Smooth muscle cell (in vitro differentiated cells): ENCODE results near the gene TMEM63C. TPM values are rescaled to one million over a fixed set of nuclear protein-coding genes. Genes with fewer than 3 reads are reported as not detected.

ENCODE experiments used
- DNase-seq: peaks from one replicate; lab custom pipeline; 2025; ENCODE audit not compliant: unreplicated experiment; lab: John Stamatoyannopoulos, UW
- H2AFZ ChIP-seq: fragments of 200-600 bp; sonication (generic); 2 replicates; pipeline ENCODE4 v1.6.0; 2016; ENCODE audit warnings: antibody characterized with exemption, low read depth, mild to moderate bottlenecking
- H3F3A ChIP-seq: fragments of 200-600 bp; sonication (generic); 2 replicates; pipeline ENCODE4 v1.6.0; 2017; ENCODE audit warnings: antibody characterized with exemption, low read depth
- H3K27ac ChIP-seq: fragments of 200-600 bp; sonication (generic); 2 replicates; pipeline ENCODE4 v1.5.1; 2016; ENCODE audit warnings: low read depth, mild to moderate bottlenecking
- H3K27me3 ChIP-seq: fragments of 200-600 bp; sonication (generic); 2 replicates; pipeline ENCODE4 v1.6.1; 2016; ENCODE audit warnings: low read depth, mild to moderate bottlenecking
- H3K36me3 ChIP-seq: fragments of 200-600 bp; sonication (generic); 2 replicates; pipeline ENCODE4 v1.5.1; 2016; ENCODE audit warnings: low read depth
- H3K4me1 ChIP-seq: fragments of 200-600 bp; sonication (generic); 2 replicates; pipeline ENCODE4 v1.5.1; 2016; ENCODE audit warnings: low read depth
- H3K4me2 ChIP-seq: fragments of 200-600 bp; sonication (generic); 2 replicates; pipeline ENCODE4 v1.6.0; 2016; ENCODE audit warnings: mild to moderate bottlenecking
- H3K4me3 ChIP-seq: fragments of 200-600 bp; sonication (generic); 2 replicates; pipeline ENCODE4 v1.5.1; 2016; ENCODE audit warnings: mild to moderate bottlenecking
- H3K79me2 ChIP-seq: fragments of 200-600 bp; sonication (generic); 2 replicates; pipeline ENCODE4 v1.6.0; 2016; ENCODE audit warnings: low read depth, mild to moderate bottlenecking
- H3K9ac ChIP-seq: fragments of 200-600 bp; sonication (generic); 2 replicates; pipeline ENCODE4 v1.6.0; 2016; ENCODE audit warnings: low read depth
- H3K9me3 ChIP-seq: fragments of 200-600 bp; sonication (generic); replicated peaks from 2 replicates; pipeline ENCODE4 v1.5.1; 2016; ENCODE audit warnings: low read depth
- H4K20me1 ChIP-seq: fragments of 200-600 bp; sonication (generic); 2 replicates; pipeline ENCODE4 v1.6.0; 2016; ENCODE audit warnings: low read depth
- WGBS: methylation state at CpG from one replicate; pipeline ENCODE4 v1.1.7; 2016; ENCODE audit warnings: low lambda C conversion rate; 5-methylcytosine and 5-hydroxymethylcytosine counted together
- polyA plus RNA-seq: library from polyadenylated mRNA; unstranded; fragments of >200 nt; fragmentation: Nextera tagmentation; extraction: Ambion mirVana; gene quantifications from 2 replicates; pipeline ENCODE4 v1.2.1, GENCODE V29; 2016
- total RNA-seq: library from RNA; depleted of rRNA; stranded (reverse); fragments of >200 nt; gene quantifications from 2 replicates; pipeline ENCODE4 v1.2.3, GENCODE V29; 2014
- TF ChIP-seq, protein P1 (sequence below): fragments of 200-600 bp; sonication (generic); IDR thresholded peaks from 2 replicates; pipeline ENCODE4 v1.5.1; 2017; ENCODE audit warnings: borderline replicate concordance, mild to moderate bottlenecking, antibody characterized with exemption; ENCODE audit not compliant: insufficient read depth, poor library complexity, severe bottlenecking

The TMEM63C gene
- total and polyA plus RNA-seq, 2 experiments from 2014 or later = 4.3 to 7.7 TPM

DNA sequence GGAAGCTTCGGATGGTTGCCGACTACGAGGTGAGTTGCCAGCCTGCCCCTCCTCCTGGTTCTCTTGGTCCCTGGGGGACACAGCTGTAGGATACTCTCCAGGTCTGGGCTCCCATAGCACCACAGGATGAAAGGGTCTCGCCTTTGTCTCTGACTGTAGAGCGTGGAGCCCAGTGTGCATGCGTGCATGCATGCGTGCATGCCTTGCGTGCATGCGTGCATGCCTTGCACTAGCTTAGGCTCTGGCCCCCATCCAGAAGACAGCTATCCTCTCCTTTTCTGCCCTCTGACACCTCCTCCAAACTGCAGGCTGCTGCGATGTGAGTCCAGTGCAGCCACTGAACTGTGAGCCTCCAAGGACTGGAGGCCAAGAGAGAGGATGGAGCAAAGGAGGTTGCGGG, 70.3 kb downstream of the TMEM63C start:
- no peaks in the 10 kb centered on the region for H3K4me1 ChIP-seq
- no peak overlapping the region for H2AFZ ChIP-seq
- no peaks in the 10 kb centered on the region for H3K79me2 ChIP-seq
- H3K27ac ChIP-seq = no peak overlapping the region
- no peaks in the 10 kb centered on the region for H3K27me3 ChIP-seq
- H3K4me2 ChIP-seq = no peak overlapping the region
- H3K9me3 ChIP-seq = no peaks in the 10 kb centered on the region
- TF ChIP-seq, protein P1, sequence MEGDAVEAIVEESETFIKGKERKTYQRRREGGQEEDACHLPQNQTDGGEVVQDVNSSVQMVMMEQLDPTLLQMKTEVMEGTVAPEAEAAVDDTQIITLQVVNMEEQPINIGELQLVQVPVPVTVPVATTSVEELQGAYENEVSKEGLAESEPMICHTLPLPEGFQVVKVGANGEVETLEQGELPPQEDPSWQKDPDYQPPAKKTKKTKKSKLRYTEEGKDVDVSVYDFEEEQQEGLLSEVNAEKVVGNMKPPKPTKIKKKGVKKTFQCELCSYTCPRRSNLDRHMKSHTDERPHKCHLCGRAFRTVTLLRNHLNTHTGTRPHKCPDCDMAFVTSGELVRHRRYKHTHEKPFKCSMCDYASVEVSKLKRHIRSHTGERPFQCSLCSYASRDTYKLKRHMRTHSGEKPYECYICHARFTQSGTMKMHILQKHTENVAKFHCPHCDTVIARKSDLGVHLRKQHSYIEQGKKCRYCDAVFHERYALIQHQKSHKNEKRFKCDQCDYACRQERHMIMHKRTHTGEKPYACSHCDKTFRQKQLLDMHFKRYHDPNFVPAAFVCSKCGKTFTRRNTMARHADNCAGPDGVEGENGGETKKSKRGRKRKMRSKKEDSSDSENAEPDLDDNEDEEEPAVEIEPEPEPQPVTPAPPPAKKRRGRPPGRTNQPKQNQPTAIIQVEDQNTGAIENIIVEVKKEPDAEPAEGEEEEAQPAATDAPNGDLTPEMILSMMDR = no peak
- WGBS = 98% methylated on average over 11 of the region's 11 CpGs
- no peak for DNase-seq
- no peak overlapping the region for H3K4me3 ChIP-seq
- H3F3A ChIP-seq = no peaks in the 10 kb centered on the region
- no peaks in the 10 kb centered on the region for H3K36me3 ChIP-seq
- no peak overlapping the region for H3K9ac ChIP-seq
- no peaks in the 10 kb centered on the region for H4K20me1 ChIP-seq

DNA sequence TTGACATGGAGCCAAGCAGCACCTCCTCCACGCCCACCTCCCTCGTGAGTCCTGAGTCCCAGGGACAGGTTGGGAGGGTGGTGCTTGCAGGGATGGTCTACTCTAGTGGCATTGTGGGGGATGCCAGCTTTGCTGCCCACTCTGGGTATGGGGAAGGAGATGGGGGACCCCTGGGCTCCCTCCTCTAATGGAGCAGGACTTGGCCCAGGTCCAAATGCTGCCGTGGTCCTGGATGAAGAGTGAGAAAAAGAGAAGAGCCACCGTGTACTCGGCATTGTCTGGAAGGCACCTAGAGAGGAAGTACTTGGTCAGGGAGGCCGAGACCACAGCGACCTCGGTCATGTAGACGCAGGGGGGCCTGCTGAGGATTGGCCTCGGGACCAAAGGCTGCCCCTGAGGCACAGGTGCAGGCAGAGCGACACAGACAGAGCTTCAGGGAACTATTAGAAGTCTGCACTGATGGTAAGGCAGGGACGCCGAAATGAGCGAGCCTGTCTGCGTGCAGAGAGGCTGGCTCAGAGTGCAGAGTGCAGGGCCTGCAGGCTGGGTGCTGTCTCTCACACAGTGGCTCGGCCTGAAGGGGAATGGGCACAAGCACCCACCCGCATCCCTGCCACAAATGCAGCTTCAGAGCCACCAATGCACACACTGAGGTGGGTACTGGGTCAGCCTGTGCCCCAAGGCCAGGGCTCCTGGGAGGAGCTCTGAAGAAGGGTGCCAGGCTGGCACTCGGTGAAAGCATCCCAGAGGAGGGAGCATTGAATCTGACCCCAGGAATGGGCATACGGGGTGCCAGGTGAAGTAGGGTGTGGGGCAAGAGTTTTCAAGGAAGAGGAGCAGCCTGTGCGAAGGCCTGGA, 72.0 kb downstream of the TMEM63C start:
- DNase-seq = no peak
- H3K79me2 ChIP-seq = no peaks in the 10 kb centered on the region
- H3K4me1 ChIP-seq = no peaks in the 10 kb centered on the region
- no peaks in the 10 kb centered on the region for H4K20me1 ChIP-seq
- H2AFZ ChIP-seq = no peak overlapping the region
- H3K9me3 ChIP-seq = no peaks in the 10 kb centered on the region
- WGBS = 90% methylated on average over 20 of the region's 20 CpGs
- H3K27me3 ChIP-seq = no peaks in the 10 kb centered on the region
- TF ChIP-seq, protein P1 = no peak
- no peak overlapping the region for H3K4me2 ChIP-seq
- H3F3A ChIP-seq = no peaks in the 10 kb centered on the region
- H3K4me3 ChIP-seq = no peak overlapping the region
- H3K27ac ChIP-seq = no peak overlapping the region
- no peak overlapping the region for H3K9ac ChIP-seq
- H3K36me3 ChIP-seq = no peaks in the 10 kb centered on the region

DNA sequence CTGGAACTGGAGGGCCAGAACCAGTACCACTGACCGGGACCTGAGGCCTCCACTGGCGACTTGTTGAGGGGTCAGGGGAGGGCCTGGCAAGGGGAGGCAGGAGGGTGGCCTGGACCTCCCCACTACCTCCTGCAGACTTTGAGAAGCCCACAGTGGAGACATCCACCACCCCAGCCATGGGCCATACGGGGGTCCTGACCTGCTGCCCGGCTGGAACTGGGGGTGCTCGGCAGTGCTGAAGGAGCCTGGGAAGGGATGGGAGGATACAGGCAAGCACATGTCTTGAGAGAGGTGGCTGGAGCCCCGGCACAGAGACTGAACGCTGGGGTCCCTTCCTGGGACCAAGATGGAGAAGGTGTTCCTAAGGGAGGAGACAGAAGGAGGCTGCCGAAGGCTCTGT, 75.1 kb downstream of the TMEM63C start:
- WGBS = 95% methylated on average over 8 of the region's 8 CpGs
- Histone ChIP-seq H3K79me2 (no peaks in the 10 kb centered on the region), H3K9me3 (no peaks in the 10 kb centered on the region), H2AFZ (no peak overlapping the region), H3F3A (no peaks in the 10 kb centered on the region), H3K9ac (no peak overlapping the region), H3K27ac (no peak overlapping the region), H4K20me1 (no peaks in the 10 kb centered on the region), H3K4me3 (no peak overlapping the region), H3K4me2 (no peak overlapping the region), H3K36me3 (no peaks in the 10 kb centered on the region), H3K27me3 (no peaks in the 10 kb centered on the region), H3K4me1 (no peaks in the 10 kb centered on the region)
- no peak for DNase-seq
- TF ChIP-seq, protein P1 = no peak

DNA sequence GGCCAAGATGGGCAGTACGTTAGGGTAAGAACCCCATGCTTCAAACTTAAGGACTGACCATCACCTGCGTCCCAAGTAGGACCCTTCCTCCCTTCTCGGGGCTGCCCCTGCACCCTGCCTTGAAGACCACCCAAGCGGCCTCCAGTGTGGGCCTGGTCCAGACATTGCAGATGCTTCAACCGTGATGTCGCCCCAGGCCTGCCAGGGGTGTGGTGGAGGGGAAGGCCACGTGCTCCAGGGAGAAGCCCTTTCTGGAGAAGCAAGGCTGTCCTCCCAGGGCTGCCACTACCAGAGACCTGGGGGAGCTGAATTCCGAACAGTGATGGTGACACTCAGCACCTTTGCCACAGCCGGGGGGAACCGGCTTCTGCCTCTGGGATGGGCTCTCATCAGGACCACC, 76.1 kb downstream of the TMEM63C start:
- H3K27ac ChIP-seq = no peak overlapping the region
- no peaks in the 10 kb centered on the region for H4K20me1 ChIP-seq
- no peak overlapping the region for H3K9ac ChIP-seq
- 93% methylated on average over 10 of the region's 10 CpGs for WGBS
- no peak overlapping the region for H2AFZ ChIP-seq
- H3K4me3 ChIP-seq = no peak overlapping the region
- H3K4me2 ChIP-seq = no peak overlapping the region
- H3K36me3 ChIP-seq = no peaks in the 10 kb centered on the region
- TF ChIP-seq, protein P1 = no peak
- peaks cover 5% of the 10 kb centered on the region for H3K27me3 ChIP-seq
- H3K9me3 ChIP-seq = no peaks in the 10 kb centered on the region
- no peak for DNase-seq
- H3K79me2 ChIP-seq = no peaks in the 10 kb centered on the region
- no peaks in the 10 kb centered on the region for H3F3A ChIP-seq
- H3K4me1 ChIP-seq = no peaks in the 10 kb centered on the region
